H9 (cell line): ENCODE measurements around the gene CSF1R. TPM values are rescaled to one million over a fixed set of nuclear protein-coding genes. Genes with fewer than 3 reads are reported as not detected.

Experiments
- DNase-seq: peaks from one replicate; pipeline ENCODE4 v3.0.0-alpha.2; 2017
- H2AFZ ChIP-seq: one replicate; pipeline ENCODE4 v1.6.1; 2013; ENCODE audit warnings: mild to moderate bottlenecking, low read length, control low read depth, moderate library complexity
- H2AK5ac ChIP-seq: 2 replicates; pipeline ENCODE4 v1.6.1; 2013; ENCODE audit warnings: low read length, control low read depth, mixed read lengths; ENCODE audit not compliant: insufficient read length
- H2BK120ac ChIP-seq: one replicate; pipeline ENCODE4 v1.6.1; 2013; ENCODE audit warnings: low read depth, mild to moderate bottlenecking, low read length, control low read depth, inconsistent platforms; ENCODE audit not compliant: poor library complexity, severe bottlenecking
- H2BK12ac ChIP-seq: 2 replicates; pipeline ENCODE4 v1.6.1; 2013; ENCODE audit warnings: low read length, control low read depth, mixed read lengths, low read depth; ENCODE audit not compliant: insufficient read length
- H2BK15ac ChIP-seq: 2 replicates; pipeline ENCODE4 v1.6.1; 2013; ENCODE audit warnings: low read depth, low read length, control low read depth
- H2BK20ac ChIP-seq: one replicate; pipeline ENCODE4 v1.6.1; 2013; ENCODE audit warnings: low read depth, mild to moderate bottlenecking, low read length, control low read depth, inconsistent platforms; ENCODE audit not compliant: poor library complexity, severe bottlenecking
- H2BK5ac ChIP-seq: 2 replicates; pipeline ENCODE4 v1.6.1; 2013; ENCODE audit warnings: low read length, control low read depth, mixed read lengths; ENCODE audit not compliant: insufficient read length
- H3K14ac ChIP-seq: 2 replicates; pipeline ENCODE4 v1.6.1; 2013; ENCODE audit warnings: low read length, control low read depth; ENCODE audit not compliant: insufficient read depth
- H3K18ac ChIP-seq: 2 replicates; pipeline ENCODE4 v1.6.1; 2013; ENCODE audit warnings: low read depth, mild to moderate bottlenecking, mixed read lengths, low read length, control low read depth; ENCODE audit not compliant: insufficient read length
- H3K23ac ChIP-seq: 2 replicates; pipeline ENCODE4 v1.6.1; 2013; ENCODE audit warnings: low read length, control low read depth, mixed read lengths, low read depth; ENCODE audit not compliant: insufficient read length
- H3K23me2 ChIP-seq: 2 replicates; pipeline ENCODE4 v1.6.1; 2013; ENCODE audit warnings: low read depth, mild to moderate bottlenecking, mixed read lengths, low read length, control low read depth; ENCODE audit not compliant: insufficient read length, poor library complexity, severe bottlenecking
- H3K27ac ChIP-seq: 2 replicates; pipeline ENCODE4 v1.5.1; 2013; ENCODE audit warnings: low read length, control low read depth, mixed read lengths, low read depth; ENCODE audit not compliant: insufficient read length
- H3K27me3 ChIP-seq: 2 replicates; pipeline ENCODE4 v1.6.1; 2013; ENCODE audit warnings: low read length, control low read depth, inconsistent platforms; ENCODE audit not compliant: insufficient read depth
- H3K4ac ChIP-seq: 2 replicates; pipeline ENCODE4 v1.6.1; 2013; ENCODE audit warnings: low read depth, mild to moderate bottlenecking, control low read depth, inconsistent platforms, low read length, moderate library complexity
- H3K4me1 ChIP-seq: 2 replicates; pipeline ENCODE4 v1.6.1; 2013; ENCODE audit warnings: low read length, control low read depth, inconsistent platforms; ENCODE audit not compliant: insufficient read depth
- H3K4me2 ChIP-seq: 2 replicates; pipeline ENCODE4 v1.6.1; 2013; ENCODE audit warnings: low read length, control low read depth, mixed read lengths; ENCODE audit not compliant: insufficient read length, insufficient read depth
- H3K56ac ChIP-seq: 2 replicates; pipeline ENCODE4 v1.6.1; 2013; ENCODE audit warnings: low read depth, mild to moderate bottlenecking, mixed read lengths, low read length, control low read depth; ENCODE audit not compliant: insufficient read length
- H3K79me1 ChIP-seq: 2 replicates; pipeline ENCODE4 v1.6.1; 2013; ENCODE audit warnings: low read depth, mild to moderate bottlenecking, moderate library complexity, low read length, control low read depth, inconsistent platforms; ENCODE audit not compliant: insufficient read depth, poor library complexity, severe bottlenecking
- H3K79me2 ChIP-seq: 2 replicates; pipeline ENCODE4 v1.6.1; 2013; ENCODE audit warnings: low read length, control low read depth, inconsistent platforms; ENCODE audit not compliant: insufficient read depth
- H3K9ac ChIP-seq: 2 replicates; pipeline ENCODE4 v1.6.1; 2013; ENCODE audit warnings: low read length, control low read depth, mixed read lengths; ENCODE audit not compliant: insufficient read length; ENCODE audit errors: extremely low read depth
- H3K9me3 ChIP-seq: one replicate; pipeline ENCODE4 v1.6.1; 2013; ENCODE audit warnings: low read depth, low read length, inconsistent platforms; ENCODE audit not compliant: control insufficient read depth
- H3T11ph ChIP-seq: one replicate; pipeline ENCODE4 v1.6.1; 2013; ENCODE audit warnings: mild to moderate bottlenecking, low read length, control low read depth, inconsistent platforms
- H4K20me1 ChIP-seq: one replicate; pipeline ENCODE4 v1.6.1; 2013; ENCODE audit not compliant: control insufficient read depth, insufficient read length, insufficient read depth
- H4K5ac ChIP-seq: 2 replicates; pipeline ENCODE4 v1.6.1; 2013; ENCODE audit warnings: low read depth, mild to moderate bottlenecking, mixed read lengths, low read length, control low read depth; ENCODE audit not compliant: insufficient read length
- H4K8ac ChIP-seq: replicated peaks from 2 replicates; pipeline ENCODE4 v1.6.1; 2013; ENCODE audit warnings: low read length, control low read depth, mixed read lengths, low read depth; ENCODE audit not compliant: insufficient read length
- H4K91ac ChIP-seq: 2 replicates; pipeline ENCODE4 v1.6.1; 2013; ENCODE audit warnings: low read depth, mild to moderate bottlenecking, moderate library complexity, mixed read lengths, low read length, control low read depth; ENCODE audit not compliant: insufficient read length
- H3K27ac Mint-ChIP-seq, 3 experiments: 2 replicates in 2 of 3; 3 replicates in 1 of 3; pipeline ENCODE4 v1.8.0; 2020 to 2021; ENCODE audit warnings: mixed read lengths in 3 of 3, mild to moderate bottlenecking in 1 of 3, moderate library complexity in 1 of 3
- H3K27me3 Mint-ChIP-seq: 2 replicates; pipeline ENCODE4 v1.8.0; 2021; ENCODE audit warnings: low read depth, mild to moderate bottlenecking, moderate library complexity, mixed read lengths
- H3K36me3 Mint-ChIP-seq, 3 experiments: 2 replicates in 2 of 3; 3 replicates in 1 of 3; pipeline ENCODE4 v1.8.0; 2020 to 2021; ENCODE audit warnings: low read depth in 3 of 3, mixed read lengths in 3 of 3; ENCODE audit not compliant: insufficient read depth in 1 of 3
- H3K4me1 Mint-ChIP-seq, 2 experiments: 2 replicates each; pipeline ENCODE4 v1.8.0; 2020; ENCODE audit warnings: mixed read lengths in 2 of 2
- H3K4me3 Mint-ChIP-seq, 2 experiments: 2 replicates in 1 of 2; 3 replicates in 1 of 2; pipeline ENCODE4 v1.8.0; 2020 to 2021; ENCODE audit warnings: mild to moderate bottlenecking in 2 of 2, mixed read lengths in 2 of 2, moderate library complexity in 1 of 2
- H3K9me3 Mint-ChIP-seq, 2 experiments: 2 replicates in 1 of 2; 3 replicates in 1 of 2; pipeline ENCODE4 v1.8.0; 2020; ENCODE audit warnings: mild to moderate bottlenecking in 2 of 2, mixed read lengths in 2 of 2, moderate library complexity in 1 of 2
- WGBS: extraction: QIAGEN DNeasy Blood & Tissue Kit; methylation state at CpG from one replicate; pipeline ENCODE4 v1.1.7; 2013; ENCODE audit warnings: missing lambda C conversion rate, low lambda C conversion rate, mixed read lengths; ENCODE audit not compliant: insufficient read length; ENCODE audit errors: extremely low coverage; 5-methylcytosine and 5-hydroxymethylcytosine counted together
- total RNA-seq: library from RNA; stranded (reverse); gene quantifications from 2 replicates; pipeline ENCODE4 v1.2.1, GENCODE V29; 2021
- TF ChIP-seq, protein P1 (sequence below): fragments of 200-600 bp; sonication (generic); conservative IDR thresholded peaks from 3 replicates; pipeline ENCODE4 v1.8.0; 2021; ENCODE audit warnings: antibody characterized with exemption, mild to moderate bottlenecking

The CSF1R gene
- total RNA-seq, 1 experiment from 2014 or later, result 0.13 TPM

DNA sequence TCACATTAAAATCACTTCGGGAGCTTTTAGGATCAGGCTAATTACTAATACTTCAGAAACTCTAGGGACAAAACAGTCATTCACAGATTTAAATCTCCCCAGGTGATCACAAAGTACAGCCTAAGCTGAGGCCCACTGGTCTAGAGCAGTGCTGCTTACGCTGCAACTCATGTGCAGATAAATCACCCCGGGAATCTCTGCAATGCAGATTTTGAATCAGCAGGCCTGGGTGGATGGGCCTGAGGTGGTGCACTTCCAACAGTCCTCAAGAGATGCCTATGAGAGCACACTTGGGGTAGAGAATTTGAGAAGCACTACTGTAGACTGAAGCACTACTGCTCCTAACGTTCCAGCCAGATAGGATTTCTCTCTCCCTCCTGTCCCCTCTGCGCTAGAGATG, 28.4 kb downstream of the CSF1R start:
- TF ChIP-seq, protein P1, sequence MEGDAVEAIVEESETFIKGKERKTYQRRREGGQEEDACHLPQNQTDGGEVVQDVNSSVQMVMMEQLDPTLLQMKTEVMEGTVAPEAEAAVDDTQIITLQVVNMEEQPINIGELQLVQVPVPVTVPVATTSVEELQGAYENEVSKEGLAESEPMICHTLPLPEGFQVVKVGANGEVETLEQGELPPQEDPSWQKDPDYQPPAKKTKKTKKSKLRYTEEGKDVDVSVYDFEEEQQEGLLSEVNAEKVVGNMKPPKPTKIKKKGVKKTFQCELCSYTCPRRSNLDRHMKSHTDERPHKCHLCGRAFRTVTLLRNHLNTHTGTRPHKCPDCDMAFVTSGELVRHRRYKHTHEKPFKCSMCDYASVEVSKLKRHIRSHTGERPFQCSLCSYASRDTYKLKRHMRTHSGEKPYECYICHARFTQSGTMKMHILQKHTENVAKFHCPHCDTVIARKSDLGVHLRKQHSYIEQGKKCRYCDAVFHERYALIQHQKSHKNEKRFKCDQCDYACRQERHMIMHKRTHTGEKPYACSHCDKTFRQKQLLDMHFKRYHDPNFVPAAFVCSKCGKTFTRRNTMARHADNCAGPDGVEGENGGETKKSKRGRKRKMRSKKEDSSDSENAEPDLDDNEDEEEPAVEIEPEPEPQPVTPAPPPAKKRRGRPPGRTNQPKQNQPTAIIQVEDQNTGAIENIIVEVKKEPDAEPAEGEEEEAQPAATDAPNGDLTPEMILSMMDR, result no peak
- no peaks in the 10 kb centered on the region for H3K9me3 Mint-ChIP-seq
- Histone ChIP-seq H2BK5ac (no peak overlapping the region), H3K56ac (no peak overlapping the region), H3K27me3 (no peaks in the 10 kb centered on the region), H3K9ac (no peak overlapping the region), H3K14ac (no peak overlapping the region), H3K4me2 (no peak overlapping the region), H2AK5ac (no peak overlapping the region), H3K79me2 (no peaks in the 10 kb centered on the region), H2BK20ac (no peak overlapping the region), H2BK15ac (no peak overlapping the region), H4K8ac (no peak overlapping the region), H3K23me2 (no peaks in the 10 kb centered on the region), H2BK120ac (no peak overlapping the region), H3K4ac (no peak overlapping the region), H3K4me1 (peaks cover 4% of the 10 kb centered on the region; the same call in 1 of the 2 replicates), H3K27ac (no peak overlapping the region), H4K20me1 (no peaks in the 10 kb centered on the region), H3K9me3 (no peaks in the 10 kb centered on the region), H2BK12ac (no peak overlapping the region), H3K18ac (no peak overlapping the region), H3K79me1 (no peaks in the 10 kb centered on the region), H4K5ac (no peak overlapping the region), H3K23ac (no peak overlapping the region), H3T11ph (no peak overlapping the region), H2AFZ (no peak overlapping the region), H4K91ac (no peak overlapping the region)
- no peak for DNase-seq
- WGBS, result no CpG with 5 or more reads among the region's 5 CpGs
- peaks cover 31% of the 10 kb centered on the region for H3K27me3 Mint-ChIP-seq
- H3K36me3 Mint-ChIP-seq, result peaks cover 0 to 20% (median 19%) of the 10 kb centered on the region in 3 experiments; a peak in 5 of 7 replicates
- peak overlapping the region in 1 of 3 experiments; percentile 1; a peak in 3 of 7 replicates for H3K27ac Mint-ChIP-seq
- peaks cover 21 to 26% of the 10 kb centered on the region in 2 experiments for H3K4me1 Mint-ChIP-seq
- H3K4me3 Mint-ChIP-seq, result no peak overlapping the region
